K562 (cell line): Measurements from ENCODE around the gene BIRC3. TPM values are rescaled to one million over a fixed set of nuclear protein-coding genes. Genes with fewer than 3 reads are reported as not detected.

Source experiments
- KDM5B ChIP-seq: fragments of 200-600 bp; sonication (generic); IDR thresholded peaks from 2 replicates; pipeline ENCODE4 v1.6.1; 2012; ENCODE audit warnings: low read depth, mild to moderate bottlenecking, moderate library complexity, low read length, control low read depth, inconsistent platforms; ENCODE audit not compliant: insufficient replicate concordance
- LARP7 ChIP-seq: fragments of 450-650 bp; IDR thresholded peaks from 2 replicates; pipeline ENCODE4 v1.6.1; 2016
- MTA2 ChIP-seq: fragments of 450-650 bp; IDR thresholded peaks from 2 replicates; pipeline ENCODE4 v1.6.1; 2016; ENCODE audit warnings: low read depth
- NFE2L1 ChIP-seq: fragments of 450-650 bp; IDR thresholded peaks from 2 replicates; pipeline ENCODE4 v1.6.1; 2016; ENCODE audit warnings: missing genetic modification characterization, low read depth, mild to moderate bottlenecking, missing compliant biosample characterization, moderate library complexity, borderline replicate concordance
- STAT5A ChIP-seq: IDR thresholded peaks from 2 replicates; pipeline ENCODE4 v1.6.1; 2012; ENCODE audit warnings: low read length, inconsistent platforms, borderline replicate concordance
- ZNF184 ChIP-seq: sonication (generic); formaldehyde crosslinking; IDR thresholded peaks from 2 replicates; pipeline ENCODE4 v1.5.0; 2020; ENCODE audit warnings: missing genetic modification reagents
- polyA plus RNA-seq, 8 experiments: library from polyadenylated mRNA; depleted of rRNA in 4 of 8; stranded (reverse) in 5 of 8; unstranded in 3 of 8; fragments of >200 nt; fragmentation: Nextera tagmentation in 2 of 8; fragmentation: Illumina TruSeq in 1 of 8; extraction: Ambion mirVana in 2 of 8; extraction: Trizol in 1 of 8; gene quantifications; 2 replicates each; pipeline versions ENCODE4 v1.2.1 to v1.2.3, GENCODE V29; 2011 to 2014; ENCODE audit warnings: inconsistent platforms in 1 of 8, missing spikeins in 1 of 8
- total RNA-seq, 7 experiments: library from RNA; depleted of rRNA in 6 of 7; stranded (reverse); fragments of >200 nt in 6 of 7; fragmentation: Illumina TruSeq in 2 of 7; extraction: Trizol in 2 of 7; gene quantifications; 2 replicates each; pipeline versions ENCODE4 v1.2.1 to v1.2.3, GENCODE V29; 2011 to 2021; ENCODE audit warnings: low replicate concordance in 1 of 7
- TF ChIP-seq, protein P1 (sequence below), 2 experiments: fragments of 450-650 bp; formaldehyde crosslinking in 1 of 2; IDR thresholded peaks; 2 replicates each; pipeline versions ENCODE4 v1.4.0 to v1.6.1; 2014 to 2020; ENCODE audit warnings: mild to moderate bottlenecking in 2 of 2, borderline replicate concordance in 1 of 2, low read depth in 1 of 2
- TF ChIP-seq, protein P2 (sequence below): sonication (generic); formaldehyde crosslinking; IDR thresholded peaks from 2 replicates; pipeline ENCODE4 v1.8.0; 2022; ENCODE audit warnings: mild to moderate bottlenecking, missing genetic modification reagents, borderline replicate concordance
- TF ChIP-seq, protein P3 (sequence below): sonication (generic); formaldehyde crosslinking; IDR thresholded peaks from 2 replicates; pipeline ENCODE4 v1.8.1; 2023; ENCODE audit warnings: mild to moderate bottlenecking, missing genetic modification reagents, moderate library complexity

Gene BIRC3
- total and polyA plus RNA-seq, 9 of the 15 experiments (the other 6 are each of a cell fraction or from before 2014, with no cell fraction given), result 0.08 to 0.42 (median 0.18) TPM

- TF ChIP-seq, protein P1, sequence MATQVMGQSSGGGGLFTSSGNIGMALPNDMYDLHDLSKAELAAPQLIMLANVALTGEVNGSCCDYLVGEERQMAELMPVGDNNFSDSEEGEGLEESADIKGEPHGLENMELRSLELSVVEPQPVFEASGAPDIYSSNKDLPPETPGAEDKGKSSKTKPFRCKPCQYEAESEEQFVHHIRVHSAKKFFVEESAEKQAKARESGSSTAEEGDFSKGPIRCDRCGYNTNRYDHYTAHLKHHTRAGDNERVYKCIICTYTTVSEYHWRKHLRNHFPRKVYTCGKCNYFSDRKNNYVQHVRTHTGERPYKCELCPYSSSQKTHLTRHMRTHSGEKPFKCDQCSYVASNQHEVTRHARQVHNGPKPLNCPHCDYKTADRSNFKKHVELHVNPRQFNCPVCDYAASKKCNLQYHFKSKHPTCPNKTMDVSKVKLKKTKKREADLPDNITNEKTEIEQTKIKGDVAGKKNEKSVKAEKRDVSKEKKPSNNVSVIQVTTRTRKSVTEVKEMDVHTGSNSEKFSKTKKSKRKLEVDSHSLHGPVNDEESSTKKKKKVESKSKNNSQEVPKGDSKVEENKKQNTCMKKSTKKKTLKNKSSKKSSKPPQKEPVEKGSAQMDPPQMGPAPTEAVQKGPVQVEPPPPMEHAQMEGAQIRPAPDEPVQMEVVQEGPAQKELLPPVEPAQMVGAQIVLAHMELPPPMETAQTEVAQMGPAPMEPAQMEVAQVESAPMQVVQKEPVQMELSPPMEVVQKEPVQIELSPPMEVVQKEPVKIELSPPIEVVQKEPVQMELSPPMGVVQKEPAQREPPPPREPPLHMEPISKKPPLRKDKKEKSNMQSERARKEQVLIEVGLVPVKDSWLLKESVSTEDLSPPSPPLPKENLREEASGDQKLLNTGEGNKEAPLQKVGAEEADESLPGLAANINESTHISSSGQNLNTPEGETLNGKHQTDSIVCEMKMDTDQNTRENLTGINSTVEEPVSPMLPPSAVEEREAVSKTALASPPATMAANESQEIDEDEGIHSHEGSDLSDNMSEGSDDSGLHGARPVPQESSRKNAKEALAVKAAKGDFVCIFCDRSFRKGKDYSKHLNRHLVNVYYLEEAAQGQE (IDR thresholded peaks at IDR 0.05; ENCODE audit: borderline replicate concordance), result no peak
- TF ChIP-seq, protein P1 (CRISPR knock-in tag; IDR thresholded peaks at IDR 0.05; ENCODE audit: low read depth), result no peak
- TF ChIP-seq NFE2L1 (tag) (no peak), STAT5A (no peak), ZNF184 (CRISPR knock-in tag) (no peak), LARP7 (no peak), KDM5B (no peak), MTA2 (no peak)
- TF ChIP-seq, protein P2, sequence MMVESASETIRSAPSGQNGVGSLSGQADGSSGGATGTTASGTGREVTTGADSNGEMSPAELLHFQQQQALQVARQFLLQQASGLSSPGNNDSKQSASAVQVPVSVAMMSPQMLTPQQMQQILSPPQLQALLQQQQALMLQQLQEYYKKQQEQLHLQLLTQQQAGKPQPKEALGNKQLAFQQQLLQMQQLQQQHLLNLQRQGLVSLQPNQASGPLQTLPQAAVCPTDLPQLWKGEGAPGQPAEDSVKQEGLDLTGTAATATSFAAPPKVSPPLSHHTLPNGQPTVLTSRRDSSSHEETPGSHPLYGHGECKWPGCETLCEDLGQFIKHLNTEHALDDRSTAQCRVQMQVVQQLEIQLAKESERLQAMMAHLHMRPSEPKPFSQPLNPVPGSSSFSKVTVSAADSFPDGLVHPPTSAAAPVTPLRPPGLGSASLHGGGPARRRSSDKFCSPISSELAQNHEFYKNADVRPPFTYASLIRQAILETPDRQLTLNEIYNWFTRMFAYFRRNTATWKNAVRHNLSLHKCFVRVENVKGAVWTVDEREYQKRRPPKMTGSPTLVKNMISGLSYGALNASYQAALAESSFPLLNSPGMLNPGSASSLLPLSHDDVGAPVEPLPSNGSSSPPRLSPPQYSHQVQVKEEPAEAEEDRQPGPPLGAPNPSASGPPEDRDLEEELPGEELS (CRISPR knock-in tag), result no peak
- TF ChIP-seq, protein P3, sequence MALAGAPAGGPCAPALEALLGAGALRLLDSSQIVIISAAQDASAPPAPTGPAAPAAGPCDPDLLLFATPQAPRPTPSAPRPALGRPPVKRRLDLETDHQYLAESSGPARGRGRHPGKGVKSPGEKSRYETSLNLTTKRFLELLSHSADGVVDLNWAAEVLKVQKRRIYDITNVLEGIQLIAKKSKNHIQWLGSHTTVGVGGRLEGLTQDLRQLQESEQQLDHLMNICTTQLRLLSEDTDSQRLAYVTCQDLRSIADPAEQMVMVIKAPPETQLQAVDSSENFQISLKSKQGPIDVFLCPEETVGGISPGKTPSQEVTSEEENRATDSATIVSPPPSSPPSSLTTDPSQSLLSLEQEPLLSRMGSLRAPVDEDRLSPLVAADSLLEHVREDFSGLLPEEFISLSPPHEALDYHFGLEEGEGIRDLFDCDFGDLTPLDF (CRISPR knock-in tag), result no peak
Observed at GRCh38 chr11:102328748-102329147, 11.5 kb downstream of the BIRC3 start (continued).
